Measurements from ENCODE around the gene LCN15.
"Not testable (repeated sequence)": the region's sequence is repeated elsewhere in the genome, so short reads cannot be mapped to it uniquely, and the experiment has no call there.

LCN15 gene

DNA sequence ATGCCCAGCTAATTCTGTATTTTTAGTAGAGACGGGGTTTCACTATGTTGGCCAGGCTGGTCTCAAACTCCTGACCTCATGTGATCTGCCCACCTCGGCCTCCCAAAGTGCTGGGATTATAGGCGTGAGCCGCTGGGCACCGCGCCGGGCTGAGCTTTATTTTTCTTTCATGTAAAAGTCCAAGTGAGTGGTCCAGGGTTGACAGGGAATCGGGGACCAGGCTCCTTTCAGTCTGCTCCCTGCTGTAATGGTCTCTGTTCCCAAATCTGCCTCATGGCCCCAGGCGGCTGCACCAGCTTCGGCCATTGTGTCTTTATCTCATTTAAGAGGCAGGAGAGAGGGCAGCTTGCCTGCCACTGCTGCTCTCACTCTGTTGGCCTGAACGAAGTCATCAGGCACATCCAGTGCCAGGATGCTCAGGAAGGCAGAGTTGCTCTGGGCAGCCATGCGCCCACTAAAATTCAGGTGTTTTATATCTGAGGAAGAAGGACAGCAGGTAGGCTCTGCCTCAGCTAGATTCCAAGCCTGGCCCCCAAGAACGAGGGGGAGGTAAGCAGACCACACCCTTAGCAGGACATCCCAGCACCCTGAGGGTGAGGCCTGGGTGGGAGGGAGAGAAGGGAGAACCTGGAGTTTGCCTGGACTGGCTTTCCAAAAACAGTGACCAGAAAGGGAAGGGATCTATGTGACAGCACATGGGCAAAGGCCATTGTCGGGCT, 30.1 kb upstream of the LCN15 start:
- DNase-seq (ENCODE audit: low spot score): no peak

- DNase-seq (ENCODE audit: low spot score): no peak
Measured at GRCh38 chr9:136793086-136793946, 29.0 kb upstream of the LCN15 start.

DNA sequence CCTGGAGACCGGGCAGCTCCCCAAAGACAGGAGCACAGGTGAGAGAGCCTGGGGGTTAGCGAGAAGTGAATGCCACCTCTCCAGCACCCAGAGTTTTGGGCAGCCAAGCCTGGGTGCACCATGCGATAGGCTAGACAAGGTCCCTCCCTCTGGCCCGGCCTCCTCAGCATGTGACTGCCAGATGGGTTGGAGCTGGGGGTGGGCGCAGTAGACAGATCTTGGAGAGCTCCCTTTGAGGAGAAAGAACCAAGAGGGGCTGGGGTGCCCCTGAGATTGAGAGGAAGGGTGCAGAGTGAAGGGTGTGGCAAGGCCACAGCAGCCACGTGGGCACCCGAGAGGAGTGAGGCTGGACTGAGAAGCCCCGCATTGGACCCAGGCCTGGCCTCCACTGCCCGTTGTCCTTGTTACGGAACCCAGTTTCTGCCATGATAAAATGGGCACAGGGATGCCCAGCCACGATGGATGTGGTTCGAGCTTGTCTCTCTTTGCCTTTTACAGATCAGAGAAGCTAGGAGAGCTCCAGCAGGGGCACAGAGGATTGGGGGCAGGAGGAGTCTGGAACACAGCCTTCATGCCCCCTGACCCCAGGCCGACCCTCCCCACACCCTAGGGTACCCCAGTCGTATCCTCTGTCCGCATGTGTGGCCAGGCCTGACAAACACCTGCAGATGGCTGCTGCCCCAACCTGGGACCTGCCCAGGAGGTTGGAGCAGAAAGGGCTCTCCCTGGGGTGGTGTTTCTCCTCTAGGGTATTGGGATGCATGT, 28.2 kb upstream of the LCN15 start:
- DNase-seq (ENCODE audit: low spot score): no peak

DNA sequence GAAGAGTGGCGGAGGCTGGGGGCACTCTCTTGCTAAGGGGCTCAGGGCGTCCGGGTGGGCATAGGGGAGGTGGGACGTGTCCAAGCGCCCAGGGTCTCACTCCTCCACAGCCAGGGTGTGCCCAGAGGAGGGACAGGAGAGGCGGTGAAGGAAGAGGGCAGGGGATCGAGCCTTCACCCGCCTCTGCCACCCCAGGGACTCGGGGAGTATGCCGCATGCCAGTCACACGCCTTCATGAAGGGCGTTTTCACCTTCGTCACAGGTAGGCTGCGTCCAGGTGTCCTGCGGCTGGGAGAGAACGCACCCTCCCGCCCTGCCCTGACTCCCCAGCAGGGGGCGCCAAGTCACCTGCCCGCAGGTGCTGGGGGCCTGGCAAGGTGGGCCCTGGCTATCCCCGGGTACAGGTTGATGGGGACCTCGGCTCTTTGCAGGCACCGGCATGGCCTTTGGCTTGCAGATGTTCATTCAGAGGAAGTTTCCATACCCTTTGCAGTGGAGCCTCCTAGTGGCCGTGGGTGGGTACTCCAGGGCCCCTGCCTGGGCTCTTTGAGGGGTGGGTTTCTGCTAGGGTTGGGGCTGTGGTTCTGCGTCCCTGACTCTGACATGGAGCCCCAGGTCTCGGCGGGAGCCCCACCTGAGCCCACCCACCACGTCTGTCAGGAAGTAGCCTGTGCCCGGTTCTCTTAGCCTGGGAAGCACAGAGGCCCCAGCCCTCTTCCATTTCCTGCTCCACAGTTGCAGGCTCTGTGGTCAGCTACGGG, 27.4 kb upstream of the LCN15 start:
- no peak for DNase-seq (ENCODE audit: low spot score)

DNA sequence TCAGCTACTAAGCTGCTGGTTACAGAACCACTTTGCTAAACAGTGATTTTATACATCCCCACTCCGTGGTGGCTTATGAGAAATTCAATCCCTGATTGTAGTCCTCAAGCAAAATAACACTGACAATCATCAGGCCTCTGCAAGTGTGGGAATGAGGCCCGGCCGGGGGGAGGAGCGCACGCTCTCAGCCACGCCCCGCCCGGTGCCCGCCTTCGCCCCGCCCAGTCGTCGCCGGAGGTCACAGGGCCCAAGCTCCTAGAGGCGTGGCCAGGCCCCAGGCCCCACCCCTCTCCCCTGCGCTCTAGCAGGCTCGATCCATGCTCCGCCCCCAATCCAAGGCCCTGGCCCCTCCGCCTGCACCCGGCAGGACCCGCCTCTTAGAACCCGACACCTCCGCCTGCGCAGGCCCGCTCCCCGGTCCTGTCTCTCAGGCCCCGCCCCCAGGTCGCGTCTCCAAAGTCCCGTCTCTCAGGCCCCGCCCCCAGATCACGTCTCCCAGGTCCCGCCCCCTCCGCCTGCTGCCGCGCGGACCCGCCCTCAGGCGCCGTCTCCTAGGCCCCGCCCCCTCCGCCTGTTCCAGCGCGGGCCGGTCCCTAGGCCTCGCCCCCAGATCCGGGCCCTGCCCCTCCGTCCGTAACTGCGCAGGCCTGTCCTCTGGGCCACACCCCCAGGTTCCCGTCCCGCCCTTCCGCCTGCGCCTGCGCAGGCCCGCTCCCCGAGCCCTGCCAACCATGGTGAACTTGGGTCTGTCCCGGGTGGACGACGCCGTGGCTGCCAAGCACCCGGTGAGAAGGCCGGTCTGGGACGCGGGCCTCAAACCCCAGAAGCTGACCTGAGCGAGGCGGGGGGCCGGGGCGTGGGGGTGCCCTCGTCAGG, 26.6 kb upstream of the LCN15 start, which contains the start of gene TMEM141:
TSS of gene TMEM141 (plus strand) at position 705 of the 876 bp plus-strand sequence. CDS start at position 732, 27 bp downstream.
- peak; percentile 99 for DNase-seq (ENCODE audit: low spot score)

DNA sequence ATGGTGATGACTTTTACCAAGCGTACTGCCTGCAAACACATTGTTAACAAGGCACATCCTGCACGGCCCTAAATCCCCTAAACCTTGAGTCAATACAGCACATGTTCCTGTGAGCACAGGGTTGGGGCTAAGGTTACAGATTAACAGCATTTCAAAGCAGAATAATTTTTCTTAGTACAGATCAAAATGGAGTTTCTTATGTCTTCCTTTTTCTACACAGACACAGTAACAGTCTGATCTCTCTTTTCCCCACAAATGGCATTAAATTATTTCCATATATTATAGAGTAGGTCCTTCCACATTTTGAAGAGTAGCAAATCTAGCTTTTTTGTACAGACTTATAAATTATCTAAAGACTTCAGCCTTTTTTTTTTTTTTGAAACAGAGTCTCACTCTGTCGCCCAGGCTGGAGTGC, 25.2 kb upstream of the LCN15 start:
- DNase-seq (ENCODE audit: low spot score): no peak

DNA sequence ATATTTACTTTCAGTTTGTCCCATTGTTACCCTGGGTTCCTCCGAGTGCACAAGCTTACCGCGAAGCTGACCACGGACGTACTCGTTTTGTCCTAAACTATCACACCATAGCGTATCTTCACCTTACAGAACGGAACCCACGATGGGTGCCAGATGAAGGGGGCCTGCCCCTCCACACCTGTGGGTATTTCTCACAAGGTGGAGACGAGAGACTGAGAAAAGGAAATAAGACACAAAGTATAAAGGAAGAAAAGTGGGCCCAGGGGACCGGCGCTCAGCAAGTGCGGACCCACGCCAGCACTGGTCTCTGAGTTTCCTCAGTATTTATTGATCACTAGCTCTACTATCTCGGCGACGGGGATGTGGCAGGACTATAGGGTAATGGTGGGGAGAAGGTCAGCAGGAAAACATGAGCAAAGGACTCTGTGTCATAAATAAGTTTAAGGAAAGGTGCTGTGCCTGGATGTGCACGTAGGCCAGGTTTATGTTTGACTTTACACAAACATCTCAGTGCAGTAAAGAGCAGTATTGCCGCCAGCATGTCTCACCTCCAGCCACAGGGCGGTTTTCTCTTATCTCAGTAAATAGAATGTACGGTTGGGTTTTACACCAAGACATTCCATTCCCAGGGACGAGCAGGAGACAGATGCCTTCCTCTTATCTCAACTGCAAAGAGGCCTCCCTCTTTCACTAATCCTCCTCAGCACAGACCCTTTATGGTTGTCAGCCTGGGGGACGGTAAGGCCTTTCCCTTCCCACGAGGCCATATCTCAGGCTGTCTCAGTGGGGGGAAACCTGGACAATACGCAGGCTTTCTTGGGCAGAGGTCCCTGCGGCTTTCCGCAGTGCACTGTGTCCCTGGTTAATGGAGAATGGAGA, 24.6 kb upstream of the LCN15 start:
- not testable (repeated sequence) for DNase-seq (ENCODE audit: low spot score)

GRCh38 chr9:136787690-136788400, 23.5 kb upstream of the LCN15 start:
- peak; percentile 64 for DNase-seq (ENCODE audit: low spot score)

DNA sequence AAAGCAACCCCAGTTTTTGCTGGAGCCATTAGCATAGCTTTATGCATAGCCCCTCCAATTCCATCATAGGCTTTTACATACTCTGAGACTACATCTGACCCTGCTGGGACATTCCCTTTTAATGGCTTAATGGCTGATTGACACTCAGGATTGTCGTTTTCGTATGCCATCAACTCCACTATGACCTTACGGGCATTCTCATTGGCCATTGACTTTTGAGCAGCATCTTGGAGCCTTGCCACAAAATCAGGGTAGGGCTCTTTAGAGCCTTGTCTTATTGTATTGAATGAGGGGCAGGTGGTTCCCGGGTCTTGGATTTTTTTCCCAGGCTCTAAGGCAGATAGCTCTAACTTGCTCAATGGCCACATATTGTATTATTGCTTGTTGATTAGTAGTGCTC, 22.7 kb upstream of the LCN15 start:
- not testable (repeated sequence) for DNase-seq (ENCODE audit: low spot score)

DNA sequence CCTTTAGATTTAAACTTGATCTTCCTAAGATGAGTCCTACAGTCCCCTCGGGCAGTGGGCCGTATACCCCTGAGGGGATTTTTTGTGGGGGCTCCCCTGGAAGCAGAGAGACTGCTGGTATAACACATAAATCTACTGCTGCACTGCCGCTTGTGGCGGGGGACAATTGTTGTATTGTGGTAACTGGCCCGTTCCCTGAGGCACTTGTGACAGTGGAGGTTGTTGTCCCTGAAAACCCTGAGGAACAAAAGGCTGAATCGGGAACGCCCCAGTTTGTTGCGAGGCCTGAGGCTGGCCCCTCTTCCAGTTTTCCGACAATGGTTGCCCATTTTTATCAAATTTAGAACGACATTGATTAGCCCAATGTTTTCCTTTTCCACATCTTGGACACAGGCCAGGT, 22.1 kb upstream of the LCN15 start:
- DNase-seq (ENCODE audit: low spot score): no peak

DNA sequence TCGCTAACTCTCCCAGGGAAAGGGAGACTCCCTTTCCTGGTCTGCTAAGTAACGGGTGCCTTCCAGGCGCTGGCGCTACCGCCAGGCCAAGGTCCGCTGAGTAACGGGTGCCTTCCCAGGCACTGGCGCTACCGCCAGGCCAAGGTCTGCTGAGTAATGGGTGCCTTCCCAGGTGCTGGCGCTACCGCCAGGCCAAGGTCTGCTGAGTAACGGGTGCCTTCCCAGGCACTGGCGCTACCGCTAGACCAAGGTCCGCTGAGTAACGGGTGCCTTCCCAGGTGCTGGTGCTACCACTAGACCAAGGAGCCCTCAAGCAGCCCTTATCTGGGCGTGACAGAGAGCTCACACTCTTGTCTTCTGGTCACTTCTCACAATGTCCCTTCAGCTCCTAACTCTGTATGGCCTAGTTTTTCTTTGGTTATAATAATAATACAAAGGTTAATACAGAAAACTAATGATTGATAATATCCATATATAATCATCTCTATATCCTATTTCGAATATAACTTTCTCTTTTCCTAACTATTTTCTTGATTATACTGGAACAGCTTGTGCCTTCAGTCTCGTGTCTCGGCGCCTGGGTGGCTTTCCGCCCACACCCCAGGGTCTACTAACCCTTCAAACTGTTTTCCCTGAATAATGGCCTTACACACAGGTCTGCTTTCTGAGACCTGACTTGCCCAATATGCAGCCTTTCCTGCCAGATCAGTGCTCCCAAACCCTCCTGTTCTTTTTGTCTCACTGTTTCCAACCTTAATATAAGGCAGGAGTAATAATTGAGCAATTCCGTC, 21.4 kb upstream of the LCN15 start:
- DNase-seq (ENCODE audit: low spot score): not testable (repeated sequence)

- DNase-seq (ENCODE audit: low spot score): no peak
Measured at GRCh38 chr9:136784997-136785361, 20.7 kb upstream of the LCN15 start.

- DNase-seq (ENCODE audit: low spot score): no peak
Measured at GRCh38 chr9:136784249-136784996, 20.1 kb upstream of the LCN15 start.

DNA sequence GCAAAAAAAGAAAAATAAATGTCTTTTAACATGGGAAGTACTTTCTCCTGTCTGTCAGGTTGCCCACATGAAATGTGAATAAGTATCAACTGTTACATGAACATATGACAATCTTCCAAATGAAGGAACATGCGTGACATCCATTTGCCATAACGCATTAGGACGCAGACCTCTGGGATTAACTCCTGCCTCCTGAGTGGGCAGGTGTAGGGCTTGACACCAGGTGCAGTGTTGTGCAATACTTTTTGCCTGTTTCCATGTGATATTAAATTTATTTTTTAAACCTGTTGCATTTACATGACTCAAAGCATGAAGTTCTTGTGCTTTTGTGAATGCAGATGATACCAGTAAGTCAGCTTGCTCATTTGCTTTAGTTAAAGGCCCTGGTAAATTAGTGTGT, 18.1 kb upstream of the LCN15 start:
- DNase-seq (ENCODE audit: low spot score): no peak

GRCh38 chr9:136779808-136780207, 15.5 kb upstream of the LCN15 start:
- DNase-seq (ENCODE audit: low spot score): no peak

DNA sequence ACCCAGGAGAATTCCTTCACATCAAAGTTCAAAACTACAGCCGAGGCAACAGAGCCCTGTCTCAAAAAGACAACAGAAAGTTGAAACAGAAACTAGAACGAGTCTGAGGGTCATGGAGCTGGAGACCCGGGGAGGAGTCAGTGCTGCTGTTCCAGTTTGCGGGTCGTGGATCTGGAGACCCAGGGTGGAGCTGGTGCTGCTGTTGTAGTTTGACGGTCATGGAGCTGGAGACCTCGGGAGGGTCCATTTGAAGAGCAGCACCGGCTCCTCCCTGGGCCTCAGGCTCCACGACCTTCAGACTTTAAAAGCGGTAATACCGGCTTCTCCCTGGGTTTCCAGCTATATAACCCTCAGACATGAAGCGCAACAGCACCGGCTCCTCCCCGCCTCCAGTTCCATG, 13.0 kb upstream of the LCN15 start:
- DNase-seq (ENCODE audit: low spot score): no peak

- no peak for DNase-seq (ENCODE audit: low spot score)
Measured at GRCh38 chr9:136776947-136777346, 12.6 kb upstream of the LCN15 start.

DNA sequence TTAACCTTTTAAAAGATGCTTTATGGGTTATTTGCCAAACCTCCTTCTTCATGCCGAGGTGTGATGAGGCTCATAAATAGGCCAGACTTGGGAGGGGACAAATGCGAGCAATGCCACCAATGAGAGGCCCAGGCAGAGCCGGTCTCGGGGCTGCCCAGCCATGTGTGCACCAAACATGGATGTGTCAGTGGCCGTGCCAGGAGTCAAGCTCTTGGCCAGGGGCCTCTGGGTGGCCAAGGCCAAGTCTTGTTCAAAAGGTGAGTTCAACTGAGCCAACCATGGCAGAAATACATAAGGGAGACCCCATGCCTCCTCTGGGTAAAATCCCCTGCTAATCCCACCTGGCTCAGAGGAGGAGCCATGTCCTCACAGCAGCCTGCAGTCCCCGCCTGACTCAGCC, 10.9 kb upstream of the LCN15 start:
- no peak for DNase-seq (ENCODE audit: low spot score)
